ENCODE measurements around the gene SGMS1.
"Not testable (repeated sequence)": the region's sequence is repeated elsewhere in the genome, so short reads cannot be mapped to it uniquely, and the experiment has no call there.

Gene SGMS1

DNA sequence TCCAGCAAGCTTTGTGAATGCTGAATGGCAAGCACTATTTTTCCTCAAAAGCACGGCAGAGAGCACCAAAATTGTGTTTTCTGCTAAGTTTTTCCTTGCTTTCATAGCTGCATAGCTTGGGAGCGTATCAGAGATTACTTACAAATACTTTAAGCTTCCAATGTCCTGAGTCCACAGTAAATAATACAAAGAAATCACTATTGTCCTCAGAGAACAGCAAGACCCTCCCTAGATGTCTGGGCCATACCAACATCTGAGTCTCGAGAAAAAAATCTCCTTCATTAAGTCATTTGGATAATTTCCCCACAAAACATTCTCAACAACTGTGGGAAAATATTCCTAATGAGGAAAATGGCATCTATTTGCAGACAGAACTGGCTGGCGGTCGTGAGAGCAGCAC is 41.7 kb downstream of the SGMS1 start:
- DNase-seq (ENCODE audit: low read depth) = no peak

DNA sequence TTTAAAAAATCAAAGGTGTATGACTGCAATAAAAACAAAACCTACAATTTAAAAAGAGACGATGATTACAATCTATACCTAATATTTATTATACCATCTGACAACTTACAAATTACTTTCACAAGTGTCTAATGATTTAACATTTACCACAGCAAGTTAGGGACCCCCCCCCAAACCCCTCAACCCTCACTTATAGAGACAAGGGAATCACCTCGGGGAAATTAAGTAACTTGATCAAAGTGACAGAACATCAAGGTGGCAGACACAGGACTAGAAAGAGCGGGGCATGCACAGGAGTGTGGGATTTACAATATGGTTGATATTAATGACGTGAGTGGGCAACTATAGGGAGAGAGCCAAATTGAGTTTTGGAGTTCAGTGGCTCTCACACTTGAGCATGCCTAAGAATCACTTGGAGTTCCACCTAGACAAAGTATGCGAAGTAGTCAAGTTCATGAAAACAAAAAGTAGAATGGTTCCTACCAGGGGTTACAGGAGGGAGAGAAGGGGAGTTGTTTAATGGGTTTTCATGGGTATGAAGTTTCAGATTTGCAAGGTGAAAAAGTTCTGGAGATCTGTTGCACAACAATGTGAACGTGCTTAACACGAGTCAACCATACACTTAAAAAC is 43.4 kb downstream of the SGMS1 start:
- DNase-seq (ENCODE audit: low read depth) = no peak

DNA sequence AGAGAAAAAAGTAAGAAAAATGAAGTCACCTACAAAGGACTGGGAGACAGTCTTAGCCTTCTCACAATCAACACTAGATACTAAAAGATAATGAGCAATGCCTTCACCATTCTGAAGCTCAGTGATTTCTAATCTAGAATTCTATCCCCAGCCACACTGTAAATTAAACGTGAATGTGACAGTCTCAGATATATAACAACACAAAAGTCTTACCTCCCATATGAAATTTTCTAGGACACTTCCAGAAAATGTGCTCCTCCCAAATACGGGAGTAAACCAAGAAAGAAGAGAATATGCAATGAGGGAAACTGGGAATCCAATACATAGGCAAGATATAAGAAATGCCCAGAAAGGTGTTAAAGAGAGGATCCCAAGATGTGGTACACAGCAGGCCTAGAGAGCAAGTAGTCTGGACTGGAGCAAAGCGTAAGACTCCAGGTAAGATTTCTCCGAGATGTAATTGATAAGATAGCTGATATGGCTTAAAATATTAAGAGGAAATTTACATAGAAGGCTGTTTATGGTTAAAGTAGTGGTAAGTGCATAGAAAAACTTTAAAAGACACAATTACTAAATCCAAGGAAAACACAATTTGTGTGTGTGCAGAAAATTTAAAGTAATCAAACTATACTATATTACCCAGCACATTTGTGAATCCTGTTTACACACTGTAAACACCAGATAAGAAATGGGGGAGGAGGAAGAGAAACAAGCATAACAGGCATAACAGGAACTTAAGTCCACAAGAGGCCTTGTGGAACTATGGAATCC is 44.1 kb downstream of the SGMS1 start:
- DNase-seq (ENCODE audit: low read depth) = no peak

DNA sequence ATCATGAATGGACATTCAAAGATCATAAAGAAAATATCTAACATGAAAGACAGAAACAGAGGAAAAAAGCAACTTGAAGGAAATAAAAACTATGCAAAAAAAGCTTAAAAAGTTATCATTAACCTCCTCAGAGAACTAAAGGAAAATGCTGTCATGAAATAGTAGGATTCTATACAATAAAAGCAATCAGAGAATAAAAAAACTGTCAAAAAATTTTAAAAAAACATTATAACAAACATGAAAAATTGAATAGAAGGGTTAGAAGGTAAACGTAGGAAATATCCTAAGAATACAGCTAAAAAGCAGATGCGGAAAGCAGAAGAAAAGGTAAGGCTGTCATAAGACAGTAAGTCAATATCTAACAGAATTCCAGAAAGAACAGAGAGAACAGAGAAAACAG is 44.8 kb downstream of the SGMS1 start:
- DNase-seq (ENCODE audit: low read depth) = no peak

DNA sequence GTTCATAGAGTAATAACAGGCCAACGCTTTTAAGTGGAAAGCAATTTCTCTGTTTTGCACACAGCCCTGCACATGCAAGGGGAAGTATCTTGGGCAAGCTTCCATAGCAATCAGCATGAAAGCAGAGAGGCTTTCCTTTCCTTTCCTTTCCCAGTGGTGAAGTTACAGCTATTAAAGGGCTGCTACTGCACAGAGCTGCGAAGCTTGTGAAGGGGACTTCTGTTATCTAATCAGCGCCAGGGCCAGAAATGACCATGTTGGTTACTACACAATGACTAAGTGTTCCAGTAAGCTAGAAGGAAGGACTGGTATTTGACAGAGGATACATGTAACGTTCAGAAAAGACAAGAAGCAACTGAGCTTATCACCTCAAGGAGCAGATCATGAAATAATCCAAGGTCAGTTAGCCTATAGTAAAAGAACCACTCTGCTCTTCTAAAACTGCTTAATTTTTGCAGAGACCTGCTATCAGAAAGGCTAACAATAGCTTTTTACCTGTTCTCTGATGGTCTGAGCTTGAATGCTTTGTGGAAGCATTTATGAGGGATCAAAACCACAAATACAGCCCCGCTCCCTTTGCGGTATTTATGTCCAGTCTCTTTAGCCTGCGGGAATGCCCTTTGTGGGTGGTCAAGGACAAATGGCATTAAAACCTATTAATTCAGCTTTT is 45.9 kb downstream of the SGMS1 start:
- no peak for DNase-seq (ENCODE audit: low read depth)

DNA sequence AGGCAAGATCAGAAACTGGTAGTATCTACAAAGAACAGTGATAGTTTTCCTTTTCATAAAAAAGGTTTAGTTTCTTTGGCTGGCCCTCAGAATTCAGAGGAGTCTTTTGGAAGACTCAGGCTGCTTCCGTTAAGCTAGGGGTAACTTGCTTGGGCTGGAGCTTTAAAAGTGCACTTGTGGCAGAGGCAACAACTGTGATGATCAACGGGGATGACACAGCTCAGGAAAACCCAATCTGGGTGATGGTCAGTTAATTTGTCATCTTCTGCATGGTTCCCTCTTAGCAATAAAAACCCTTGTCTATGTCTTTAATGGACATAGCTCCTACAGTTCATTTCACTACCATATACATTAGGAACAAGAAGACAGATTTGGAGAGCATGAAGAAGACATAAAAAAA is 46.7 kb downstream of the SGMS1 start:
- no peak for DNase-seq (ENCODE audit: low read depth)

DNA sequence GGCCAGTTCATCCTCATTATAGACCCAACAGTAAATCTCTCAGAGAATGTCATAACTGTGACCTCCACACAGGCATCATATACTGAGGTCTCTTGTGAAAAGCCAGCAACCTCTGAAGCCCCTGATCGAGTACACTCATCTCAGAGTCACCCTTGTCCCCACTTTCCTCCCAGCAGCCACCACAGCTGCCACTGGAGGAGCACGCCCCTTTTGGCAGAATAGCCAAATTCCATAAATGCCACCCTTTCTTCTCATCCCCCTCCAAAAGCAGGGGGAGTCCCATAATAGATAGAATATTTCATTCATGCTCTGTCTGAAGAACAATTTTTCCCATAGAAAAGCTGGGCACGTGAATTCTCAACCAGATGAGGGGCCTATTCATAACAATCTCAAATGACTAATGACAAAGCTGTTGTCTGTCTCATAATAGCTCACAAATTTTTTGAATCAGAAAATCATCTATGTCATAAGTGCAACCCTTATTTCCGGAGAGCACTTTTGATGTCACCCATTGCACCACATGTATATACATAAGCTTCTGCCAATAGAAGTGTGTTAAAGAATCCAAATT is 47.4 kb downstream of the SGMS1 start:
- DNase-seq (ENCODE audit: low read depth) = no peak

DNA sequence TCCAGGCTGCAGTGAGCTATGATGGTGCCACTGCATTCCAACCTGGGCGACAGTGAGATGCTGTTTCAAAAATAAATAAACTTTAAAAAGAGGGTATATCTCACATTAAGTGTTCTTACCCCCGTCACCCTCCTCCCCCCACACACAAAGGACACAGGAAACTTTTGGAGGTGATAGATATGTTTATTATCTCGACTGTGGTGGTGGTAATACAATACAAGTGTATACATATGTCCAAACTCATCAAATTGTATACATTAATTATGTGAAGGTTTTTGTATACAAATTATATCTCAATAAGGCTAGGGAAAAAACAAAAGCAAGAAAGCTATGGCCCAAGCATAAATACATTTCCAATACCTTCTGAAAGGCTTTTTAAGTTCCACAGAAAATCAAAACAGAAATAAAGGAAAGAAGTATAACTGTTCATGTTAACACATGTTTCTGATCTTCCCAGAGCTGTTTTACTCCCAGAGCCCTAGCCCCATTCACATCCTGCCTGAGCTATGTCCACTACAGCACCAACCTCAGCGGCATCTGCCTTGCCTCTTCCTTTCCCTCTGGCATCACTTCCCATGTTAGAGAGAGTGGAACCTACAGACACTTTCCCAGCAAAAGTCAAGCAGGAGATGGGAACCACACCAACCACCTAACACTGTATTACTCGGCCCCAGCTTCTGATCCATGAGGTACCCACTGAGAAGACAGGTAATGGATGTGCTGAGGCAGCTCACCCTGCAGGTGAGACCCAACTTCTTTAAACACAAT is 48.1 kb downstream of the SGMS1 start:
- no peak for DNase-seq (ENCODE audit: low read depth)

DNA sequence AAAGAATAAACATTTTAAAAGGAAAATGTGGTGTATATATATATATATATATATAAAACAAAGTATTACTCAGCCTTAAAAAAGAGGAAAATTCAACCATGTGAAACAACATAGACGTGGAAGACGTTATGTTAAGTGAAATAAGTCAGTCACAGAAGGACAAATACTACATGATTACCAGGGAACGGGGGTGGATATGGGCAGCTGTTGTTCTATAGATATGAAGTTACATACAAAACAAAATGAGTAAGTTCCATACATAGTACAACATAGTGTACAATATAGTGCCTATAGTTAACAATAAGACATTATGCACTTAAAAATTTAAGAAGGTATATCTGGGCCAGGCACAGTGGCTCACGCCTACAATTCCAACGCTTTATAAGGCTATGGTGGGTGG is 48.8 kb downstream of the SGMS1 start:
- DNase-seq (ENCODE audit: low read depth) = no peak

DNA sequence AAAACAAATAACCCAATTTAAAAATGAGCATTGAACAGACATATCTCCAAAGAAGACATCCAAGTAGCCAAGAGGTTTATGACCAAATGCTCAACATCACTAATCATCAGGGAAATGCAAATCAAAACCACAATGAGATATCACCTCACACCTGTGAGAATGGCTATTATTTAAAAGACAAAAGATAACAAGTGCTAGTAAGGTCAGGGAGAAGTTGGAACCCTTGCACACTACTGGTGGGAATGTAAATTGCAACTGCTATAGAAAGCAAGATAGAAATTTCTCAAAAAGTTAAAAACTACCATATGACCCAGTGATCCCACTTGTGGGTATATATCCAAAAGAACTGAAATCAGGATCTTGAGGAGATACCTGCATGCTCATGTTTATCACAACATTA is 49.5 kb downstream of the SGMS1 start:
- DNase-seq (ENCODE audit: low read depth) = no peak

DNA sequence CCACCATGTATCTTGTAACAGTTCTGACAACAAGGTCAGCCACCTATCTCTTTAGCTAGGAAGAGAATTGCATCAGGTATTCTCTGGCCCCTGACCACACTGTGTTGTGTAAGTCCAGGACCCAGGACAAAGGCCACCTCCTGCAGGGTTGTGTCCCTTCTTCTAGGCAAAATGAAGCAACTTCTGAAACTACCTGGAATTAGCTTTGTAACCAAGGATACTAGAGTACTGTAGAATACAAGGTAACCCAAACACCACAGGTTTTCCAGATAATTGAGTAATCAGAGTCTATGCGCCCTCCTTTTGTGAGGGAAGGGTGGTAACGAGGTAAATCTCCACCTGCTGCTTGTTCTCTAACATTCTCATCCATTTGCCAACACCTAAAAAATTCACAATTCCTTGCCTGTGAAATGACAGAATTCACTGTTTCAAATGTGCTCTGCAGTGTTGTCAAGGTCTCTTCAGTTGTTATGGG is 51.7 kb downstream of the SGMS1 start:
- DNase-seq (ENCODE audit: low read depth) = no peak

DNA sequence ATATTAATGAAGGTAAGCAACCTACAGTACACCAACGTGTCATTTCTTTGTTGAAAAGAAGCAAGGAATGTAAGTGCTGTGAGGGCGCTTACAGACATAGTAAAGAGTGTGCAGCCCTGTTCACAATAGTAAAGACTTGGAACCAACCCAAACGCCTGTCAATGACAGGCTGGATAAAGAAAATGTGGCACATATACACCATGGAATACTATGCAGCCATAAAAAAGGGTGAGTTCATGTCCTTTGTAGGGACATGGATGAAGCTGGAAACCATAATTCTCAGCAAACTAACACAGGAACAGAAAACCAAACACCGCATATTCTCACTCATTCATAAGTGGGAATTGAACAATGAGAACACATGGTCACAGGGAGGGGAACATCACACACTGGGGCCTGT is 55.0 kb downstream of the SGMS1 start:
- DNase-seq (ENCODE audit: low read depth) = not testable (repeated sequence)

DNA sequence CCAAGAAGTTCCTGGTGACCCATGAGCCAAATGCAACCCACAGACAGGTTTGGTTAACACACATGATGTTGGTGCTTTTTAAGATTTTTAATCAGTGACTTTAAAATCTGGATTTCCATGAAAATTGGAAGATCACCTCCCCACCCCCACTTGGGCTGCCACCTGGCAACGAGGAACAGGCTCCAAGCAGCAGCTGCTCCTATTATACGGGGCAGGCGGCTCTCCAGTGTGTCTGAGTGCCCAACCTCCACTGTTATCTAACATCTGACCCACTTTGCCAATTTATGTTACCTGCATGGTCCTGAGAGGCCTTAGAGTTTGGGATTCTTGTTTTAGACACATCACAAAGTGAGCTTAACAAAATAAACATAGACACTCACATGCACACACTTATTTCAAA is 56.4 kb downstream of the SGMS1 start:
- DNase-seq (ENCODE audit: low read depth) = no peak

DNA sequence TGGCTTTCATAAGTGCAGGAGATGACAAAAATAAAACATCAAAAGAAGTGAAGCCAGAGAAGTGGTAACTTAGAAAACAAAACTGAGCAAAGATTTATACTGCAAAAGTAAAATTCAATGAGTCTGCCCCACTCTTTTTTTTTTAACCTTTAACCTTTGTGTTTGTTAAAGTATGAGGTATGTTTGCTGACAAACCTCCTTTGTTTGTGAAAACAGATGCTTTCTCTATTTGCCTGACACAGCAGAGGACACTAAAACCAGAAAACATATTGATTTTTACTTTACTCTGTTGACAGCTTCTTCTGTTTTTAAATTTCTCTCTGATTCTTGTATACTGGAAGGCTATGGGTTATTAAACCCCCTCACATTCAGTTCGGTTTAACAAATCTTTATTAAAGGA is 57.6 kb downstream of the SGMS1 start:
- no peak for DNase-seq (ENCODE audit: low read depth)

DNA sequence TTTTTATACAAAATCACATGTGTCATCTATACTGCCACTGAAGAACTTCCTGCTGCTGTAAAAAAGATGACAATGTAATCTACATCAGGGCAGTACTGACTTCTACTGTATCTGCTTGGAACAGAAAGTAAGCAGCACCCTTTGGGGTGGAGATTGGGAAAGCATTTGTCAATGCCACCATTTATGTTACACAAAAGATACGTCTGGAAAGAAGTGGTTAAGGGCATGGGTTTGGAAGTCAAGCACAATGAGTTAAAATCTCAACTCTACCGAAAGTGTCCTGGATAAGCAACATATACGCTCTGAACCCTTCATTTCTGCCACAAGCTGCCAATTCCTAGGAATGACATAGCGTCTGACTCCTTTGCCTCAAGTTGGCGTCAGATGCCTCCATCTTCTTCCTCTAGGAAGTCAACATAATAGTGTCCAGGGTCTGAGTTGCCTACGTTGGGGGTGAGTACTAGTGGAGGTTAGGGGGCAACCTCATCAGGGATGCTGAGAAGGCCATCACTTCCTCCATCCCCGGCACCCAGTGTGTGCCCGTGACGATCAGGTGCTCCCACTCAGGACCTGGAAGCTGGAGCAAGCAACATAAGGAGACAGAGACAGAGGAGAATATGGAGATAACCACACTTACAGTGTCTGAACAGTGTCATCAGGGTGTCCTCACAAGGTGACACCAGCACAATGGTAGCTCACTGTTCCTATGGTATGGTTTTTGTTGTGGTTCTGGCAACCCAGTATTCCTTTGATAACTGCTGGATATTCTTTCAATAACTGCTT is 58.3 kb downstream of the SGMS1 start:
- DNase-seq (ENCODE audit: low read depth) = no peak

DNA sequence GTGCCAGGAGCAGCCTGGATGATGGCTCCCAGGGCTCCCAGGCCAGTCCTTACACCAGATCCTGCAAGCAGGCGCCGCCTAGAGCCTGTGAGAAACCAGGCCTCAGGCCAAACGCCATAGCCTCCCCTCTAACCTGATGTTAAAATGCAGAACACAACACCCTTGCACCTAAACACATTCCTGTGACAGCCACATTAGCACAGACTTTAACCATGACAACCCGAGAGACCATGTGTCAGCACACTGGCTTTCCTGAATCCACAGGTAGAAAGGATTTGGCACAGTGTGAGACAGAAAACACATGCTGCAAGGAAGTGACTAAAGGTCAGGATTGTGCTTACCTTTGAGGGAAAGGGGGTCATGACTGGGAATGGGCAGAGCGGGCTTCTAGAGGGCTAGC is 59.9 kb downstream of the SGMS1 start:
- no peak for DNase-seq (ENCODE audit: low read depth)

DNA sequence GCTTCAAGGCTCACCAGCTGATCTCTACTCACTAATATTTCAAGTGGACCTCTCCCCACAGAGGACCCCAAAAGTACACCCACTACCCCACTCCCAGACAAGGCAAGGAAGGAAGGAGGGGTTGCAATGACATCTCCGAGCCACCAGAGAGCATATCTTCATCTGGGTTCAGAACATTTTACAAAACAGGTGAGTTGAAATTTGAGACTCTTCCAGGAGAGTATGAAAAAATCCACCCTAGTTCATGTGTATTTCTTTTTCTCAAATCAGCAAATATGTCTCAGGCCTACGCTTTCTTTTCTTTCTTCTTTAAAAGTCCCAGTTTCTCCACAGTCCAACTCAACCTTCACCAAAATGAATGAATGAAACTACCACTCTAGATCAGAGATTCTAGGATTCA is 61.9 kb downstream of the SGMS1 start:
- DNase-seq (ENCODE audit: low read depth) = no peak

DNA sequence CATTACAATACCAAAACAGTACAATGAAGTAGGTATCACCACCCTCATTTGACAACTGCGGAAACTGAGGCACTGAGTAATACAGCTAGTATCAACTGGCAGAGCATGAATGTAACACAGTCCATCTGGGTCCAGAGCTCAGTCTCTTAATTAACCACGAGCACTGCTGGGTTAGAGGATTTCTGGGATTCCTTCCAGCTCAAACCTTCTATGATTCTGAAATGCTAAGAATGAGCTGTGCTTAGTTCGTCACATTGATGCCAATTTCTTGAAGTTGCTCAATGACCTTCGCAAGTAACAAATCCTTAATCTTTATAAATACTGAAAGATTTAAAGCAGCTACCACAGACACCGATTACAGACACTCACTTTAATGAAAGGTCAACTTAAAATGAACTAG is 62.5 kb downstream of the SGMS1 start:
- no peak for DNase-seq (ENCODE audit: low read depth)

DNA sequence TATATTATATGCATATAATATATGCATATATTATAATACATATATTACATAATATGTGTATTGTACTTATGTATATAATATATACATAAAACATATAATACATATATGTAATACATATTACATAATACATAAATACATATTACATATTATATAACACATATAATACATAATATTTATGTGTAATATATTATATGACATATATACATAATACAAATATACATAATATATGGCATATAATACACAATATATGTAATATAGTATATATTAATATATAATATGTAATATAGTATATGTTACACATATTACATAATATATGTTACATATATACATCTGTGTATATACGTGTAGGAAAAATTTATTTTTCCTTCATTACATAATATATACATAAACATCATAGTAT is 63.4 kb downstream of the SGMS1 start:
- DNase-seq (ENCODE audit: low read depth) = no peak

DNA sequence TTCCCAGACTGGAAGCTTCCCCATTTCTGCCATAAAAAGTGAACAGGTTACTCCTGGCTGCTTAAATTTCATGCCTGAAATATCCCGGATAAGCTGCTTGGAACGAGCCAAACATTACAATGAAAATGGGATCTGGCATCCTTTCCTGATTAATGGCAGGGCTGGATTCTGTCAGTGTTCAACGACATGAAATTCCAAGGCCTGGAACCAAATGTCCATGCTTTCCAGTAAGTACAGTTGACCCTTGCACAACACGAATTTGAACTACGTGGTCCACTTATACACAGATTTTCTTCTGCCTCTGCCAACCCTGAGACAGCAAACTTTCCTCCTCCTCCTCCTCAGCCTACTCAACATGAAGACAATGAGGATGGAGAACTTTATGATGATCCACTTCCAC is 65.4 kb downstream of the SGMS1 start:
- DNase-seq (ENCODE audit: low read depth) = no peak

DNA sequence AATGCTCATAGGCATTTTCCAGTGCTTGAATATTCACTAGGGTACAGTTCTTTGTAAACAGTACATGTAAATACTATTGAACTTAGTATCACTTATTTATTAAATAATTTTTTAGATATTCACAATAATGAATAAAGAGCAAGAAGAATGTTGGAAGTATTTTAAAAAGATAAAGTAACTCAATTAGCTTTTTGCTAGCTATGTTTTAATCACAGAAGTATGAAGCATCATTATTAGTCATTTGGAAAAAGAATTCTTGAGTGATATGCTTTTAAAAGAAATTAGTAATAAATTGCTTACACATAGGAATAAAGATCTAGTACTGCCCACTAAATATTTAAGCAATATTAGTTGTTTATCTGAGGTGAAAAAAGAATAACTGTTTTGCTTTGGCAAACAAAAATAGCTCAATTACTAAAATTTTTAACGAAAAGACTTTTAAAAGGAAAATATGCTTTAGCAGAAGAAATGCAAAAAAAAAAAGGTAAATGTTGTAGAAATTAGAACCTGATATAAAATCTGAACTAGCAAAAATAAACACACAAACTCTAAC is 66.5 kb downstream of the SGMS1 start:
- no peak for DNase-seq (ENCODE audit: low read depth)
